Measurements from ENCODE around the gene RFC4.

Gene RFC4

DNA sequence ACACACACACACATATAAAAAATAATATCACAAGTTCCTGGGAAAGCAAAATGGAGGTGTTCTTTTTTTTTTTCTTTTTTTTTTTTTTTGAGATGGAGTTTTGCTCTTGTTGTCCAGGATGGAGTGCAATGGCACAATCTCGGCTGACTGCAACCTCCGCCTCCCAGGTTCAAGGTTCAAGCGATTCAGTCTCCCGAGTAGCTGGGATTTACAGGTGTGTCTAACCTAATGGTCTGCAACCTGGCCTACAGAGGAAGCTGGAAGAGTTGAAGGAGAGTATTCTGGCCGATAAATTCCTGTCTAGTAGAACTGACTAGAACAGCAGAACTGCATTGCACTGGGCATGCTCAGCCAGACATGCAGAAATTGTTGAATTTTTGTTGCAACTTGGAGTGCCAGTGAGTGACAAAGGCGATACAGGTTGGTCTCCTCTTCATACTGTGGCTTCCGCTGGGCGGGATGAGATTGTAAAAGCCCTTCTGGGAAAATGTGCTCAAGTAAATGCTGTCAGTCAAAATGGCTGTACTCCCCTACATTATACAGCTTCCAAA, 45.3 kb downstream of the RFC4 start:
- TF ChIP-seq PPARA (CRISPR knock-in tag; IDR thresholded peaks at IDR 0.05; ENCODE audit: borderline replicate concordance) (no peak), RARB (CRISPR knock-in tag; IDR thresholded peaks at IDR 0.05) (no peak), TOX (CRISPR knock-in tag; IDR thresholded peaks at IDR 0.05; ENCODE audit: borderline replicate concordance) (no peak), ZNF70 (CRISPR knock-in tag; IDR thresholded peaks at IDR 0.05) (no peak), OSR1 (CRISPR knock-in tag; IDR thresholded peaks at IDR 0.05) (no peak), CSDC2 (CRISPR knock-in tag; IDR thresholded peaks at IDR 0.05) (no peak), TCF4 (CRISPR knock-in tag; IDR thresholded peaks at IDR 0.05; ENCODE audit: borderline replicate concordance) (no peak)
- TF ChIP-seq, protein P1, sequence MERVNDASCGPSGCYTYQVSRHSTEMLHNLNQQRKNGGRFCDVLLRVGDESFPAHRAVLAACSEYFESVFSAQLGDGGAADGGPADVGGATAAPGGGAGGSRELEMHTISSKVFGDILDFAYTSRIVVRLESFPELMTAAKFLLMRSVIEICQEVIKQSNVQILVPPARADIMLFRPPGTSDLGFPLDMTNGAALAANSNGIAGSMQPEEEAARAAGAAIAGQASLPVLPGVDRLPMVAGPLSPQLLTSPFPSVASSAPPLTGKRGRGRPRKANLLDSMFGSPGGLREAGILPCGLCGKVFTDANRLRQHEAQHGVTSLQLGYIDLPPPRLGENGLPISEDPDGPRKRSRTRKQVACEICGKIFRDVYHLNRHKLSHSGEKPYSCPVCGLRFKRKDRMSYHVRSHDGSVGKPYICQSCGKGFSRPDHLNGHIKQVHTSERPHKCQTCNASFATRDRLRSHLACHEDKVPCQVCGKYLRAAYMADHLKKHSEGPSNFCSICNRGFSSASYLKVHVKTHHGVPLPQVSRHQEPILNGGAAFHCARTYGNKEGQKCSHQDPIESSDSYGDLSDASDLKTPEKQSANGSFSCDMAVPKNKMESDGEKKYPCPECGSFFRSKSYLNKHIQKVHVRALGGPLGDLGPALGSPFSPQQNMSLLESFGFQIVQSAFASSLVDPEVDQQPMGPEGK (CRISPR knock-in tag; IDR thresholded peaks at IDR 0.05; ENCODE audit: borderline replicate concordance), result no peak

DNA sequence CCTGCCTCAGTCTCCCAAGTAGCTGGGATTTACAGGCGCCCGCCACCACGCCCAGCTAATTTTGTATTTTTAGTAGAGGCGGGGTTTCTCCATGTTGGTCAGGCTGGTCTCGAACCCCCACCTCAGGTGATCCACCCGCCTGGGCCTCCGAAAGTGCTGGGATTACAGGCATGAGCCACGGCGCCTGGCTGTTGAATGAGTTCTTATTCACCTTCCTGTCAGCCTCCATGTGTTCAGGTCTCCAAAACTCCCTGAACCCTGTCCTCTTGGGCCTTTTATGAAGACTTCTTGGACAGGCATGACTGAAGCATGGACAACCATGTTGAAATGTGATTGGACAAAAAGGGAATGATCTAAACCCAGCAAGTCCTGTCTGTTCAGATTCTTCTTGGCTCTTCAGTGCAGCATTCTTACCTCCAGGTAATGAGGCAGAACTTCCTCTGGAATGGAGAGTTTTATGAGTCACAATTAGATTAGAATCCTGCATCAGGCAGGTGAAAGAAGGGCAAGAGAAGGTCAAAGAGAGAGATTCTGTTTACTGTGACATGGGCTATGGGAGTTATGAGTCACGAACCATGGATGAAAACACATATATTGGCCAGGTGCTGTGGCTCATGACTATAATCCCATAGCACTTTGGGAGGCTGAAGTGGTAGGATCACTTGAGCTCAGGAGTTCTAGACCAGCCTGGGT, 46.0 kb downstream of the RFC4 start:
- no peak for TF ChIP-seq PPARA (CRISPR knock-in tag; IDR thresholded peaks at IDR 0.05; ENCODE audit: borderline replicate concordance)
- no peak for TF ChIP-seq BACH2 (CRISPR knock-in tag; IDR thresholded peaks at IDR 0.05; ENCODE audit: borderline replicate concordance)
- TF ChIP-seq TCF4 (CRISPR knock-in tag; IDR thresholded peaks at IDR 0.05; ENCODE audit: borderline replicate concordance), result no peak
- TF ChIP-seq ZFP30 (CRISPR knock-in tag; IDR thresholded peaks at IDR 0.05), result no peak
- TF ChIP-seq, protein P2, sequence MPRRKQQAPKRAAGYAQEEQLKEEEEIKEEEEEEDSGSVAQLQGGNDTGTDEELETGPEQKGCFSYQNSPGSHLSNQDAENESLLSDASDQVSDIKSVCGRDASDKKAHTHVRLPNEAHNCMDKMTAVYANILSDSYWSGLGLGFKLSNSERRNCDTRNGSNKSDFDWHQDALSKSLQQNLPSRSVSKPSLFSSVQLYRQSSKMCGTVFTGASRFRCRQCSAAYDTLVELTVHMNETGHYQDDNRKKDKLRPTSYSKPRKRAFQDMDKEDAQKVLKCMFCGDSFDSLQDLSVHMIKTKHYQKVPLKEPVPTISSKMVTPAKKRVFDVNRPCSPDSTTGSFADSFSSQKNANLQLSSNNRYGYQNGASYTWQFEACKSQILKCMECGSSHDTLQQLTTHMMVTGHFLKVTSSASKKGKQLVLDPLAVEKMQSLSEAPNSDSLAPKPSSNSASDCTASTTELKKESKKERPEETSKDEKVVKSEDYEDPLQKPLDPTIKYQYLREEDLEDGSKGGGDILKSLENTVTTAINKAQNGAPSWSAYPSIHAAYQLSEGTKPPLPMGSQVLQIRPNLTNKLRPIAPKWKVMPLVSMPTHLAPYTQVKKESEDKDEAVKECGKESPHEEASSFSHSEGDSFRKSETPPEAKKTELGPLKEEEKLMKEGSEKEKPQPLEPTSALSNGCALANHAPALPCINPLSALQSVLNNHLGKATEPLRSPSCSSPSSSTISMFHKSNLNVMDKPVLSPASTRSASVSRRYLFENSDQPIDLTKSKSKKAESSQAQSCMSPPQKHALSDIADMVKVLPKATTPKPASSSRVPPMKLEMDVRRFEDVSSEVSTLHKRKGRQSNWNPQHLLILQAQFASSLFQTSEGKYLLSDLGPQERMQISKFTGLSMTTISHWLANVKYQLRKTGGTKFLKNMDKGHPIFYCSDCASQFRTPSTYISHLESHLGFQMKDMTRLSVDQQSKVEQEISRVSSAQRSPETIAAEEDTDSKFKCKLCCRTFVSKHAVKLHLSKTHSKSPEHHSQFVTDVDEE (CRISPR knock-in tag; IDR thresholded peaks at IDR 0.05), result no peak
- TF ChIP-seq ISL1 (CRISPR knock-in tag; IDR thresholded peaks at IDR 0.05), result no peak
- no peak for TF ChIP-seq SNAI2 (CRISPR knock-in tag; IDR thresholded peaks at IDR 0.05)
- TF ChIP-seq OSR1 (CRISPR knock-in tag; IDR thresholded peaks at IDR 0.05), result no peak
- no peak for ATAC-seq

More for the DNA sequence above, 45.3 kb downstream of the RFC4 start:
- ATAC-seq, result no peak

DNA sequence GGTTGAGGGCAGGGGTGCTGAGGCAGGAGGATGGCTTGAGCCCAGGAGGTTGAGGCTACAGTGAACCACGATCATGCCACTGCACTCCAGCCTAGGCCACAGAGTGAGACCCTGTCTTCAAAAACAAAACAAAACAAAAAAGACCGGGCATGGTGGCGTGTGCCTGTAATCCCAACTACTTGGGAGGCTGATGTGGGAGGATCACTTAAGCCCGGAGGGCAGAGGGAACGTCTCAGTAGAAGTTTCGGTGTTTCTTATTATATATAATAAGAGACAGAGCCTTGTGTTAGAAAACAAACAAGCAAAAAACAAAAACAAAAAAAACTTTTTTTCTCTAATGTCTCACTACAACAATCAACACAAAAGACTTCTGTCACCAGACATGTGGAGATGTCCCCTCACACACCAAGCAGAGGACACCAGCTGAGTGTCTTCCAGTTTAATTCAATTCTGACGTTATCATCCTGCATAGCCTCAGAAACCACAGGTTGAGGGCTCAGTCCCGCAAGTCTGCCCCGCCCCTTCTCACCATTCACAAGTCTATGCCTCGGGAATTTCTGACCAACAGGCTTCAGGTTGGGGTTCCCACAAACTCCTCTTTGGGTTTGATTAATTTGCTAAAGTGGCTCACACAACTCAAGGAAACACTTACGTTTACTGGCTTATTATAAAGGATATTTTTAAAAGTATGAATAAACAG, 46.9 kb downstream of the RFC4 start:
- TF ChIP-seq PPARA (CRISPR knock-in tag; IDR thresholded peaks at IDR 0.05; ENCODE audit: borderline replicate concordance) (no peak), ZNF8 (CRISPR knock-in tag; IDR thresholded peaks at IDR 0.05) (no peak), TOX (CRISPR knock-in tag; IDR thresholded peaks at IDR 0.05; ENCODE audit: borderline replicate concordance) (no peak), ZC3H10 (CRISPR knock-in tag; IDR thresholded peaks at IDR 0.05) (no peak), ZFP30 (CRISPR knock-in tag; IDR thresholded peaks at IDR 0.05) (no peak), ESRRG (CRISPR knock-in tag; IDR thresholded peaks at IDR 0.05) (no peak), OSR1 (CRISPR knock-in tag; IDR thresholded peaks at IDR 0.05) (no peak), RARB (CRISPR knock-in tag; IDR thresholded peaks at IDR 0.05) (no peak), ZNF565 (CRISPR knock-in tag; conservative IDR thresholded peaks at IDR 0.05; ENCODE audit: low read depth) (no peak), ZNF70 (CRISPR knock-in tag; IDR thresholded peaks at IDR 0.05) (no peak), ISL1 (CRISPR knock-in tag; IDR thresholded peaks at IDR 0.05) (no peak), ZFP3 (CRISPR knock-in tag; IDR thresholded peaks at IDR 0.05) (no peak), TCF4 (CRISPR knock-in tag; IDR thresholded peaks at IDR 0.05; ENCODE audit: borderline replicate concordance) (no peak), GLIS3 (CRISPR knock-in tag; IDR thresholded peaks at IDR 0.05) (no peak), BACH2 (CRISPR knock-in tag; IDR thresholded peaks at IDR 0.05; ENCODE audit: borderline replicate concordance) (no peak)
- TF ChIP-seq, protein P1 (CRISPR knock-in tag; IDR thresholded peaks at IDR 0.05; ENCODE audit: borderline replicate concordance), result no peak
- TF ChIP-seq, protein P3, sequence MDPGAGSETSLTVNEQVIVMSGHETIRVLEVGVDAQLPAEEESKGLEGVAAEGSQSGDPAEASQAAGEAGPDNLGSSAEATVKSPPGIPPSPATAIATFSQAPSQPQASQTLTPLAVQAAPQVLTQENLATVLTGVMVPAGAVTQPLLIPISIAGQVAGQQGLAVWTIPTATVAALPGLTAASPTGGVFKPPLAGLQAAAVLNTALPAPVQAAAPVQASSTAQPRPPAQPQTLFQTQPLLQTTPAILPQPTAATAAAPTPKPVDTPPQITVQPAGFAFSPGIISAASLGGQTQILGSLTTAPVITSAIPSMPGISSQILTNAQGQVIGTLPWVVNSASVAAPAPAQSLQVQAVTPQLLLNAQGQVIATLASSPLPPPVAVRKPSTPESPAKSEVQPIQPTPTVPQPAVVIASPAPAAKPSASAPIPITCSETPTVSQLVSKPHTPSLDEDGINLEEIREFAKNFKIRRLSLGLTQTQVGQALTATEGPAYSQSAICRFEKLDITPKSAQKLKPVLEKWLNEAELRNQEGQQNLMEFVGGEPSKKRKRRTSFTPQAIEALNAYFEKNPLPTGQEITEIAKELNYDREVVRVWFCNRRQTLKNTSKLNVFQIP (CRISPR knock-in tag; IDR thresholded peaks at IDR 0.05; ENCODE audit: borderline replicate concordance, low read depth), result no peak
- TF ChIP-seq, protein P2 (CRISPR knock-in tag; IDR thresholded peaks at IDR 0.05), result no peak
- TF ChIP-seq, protein P4, sequence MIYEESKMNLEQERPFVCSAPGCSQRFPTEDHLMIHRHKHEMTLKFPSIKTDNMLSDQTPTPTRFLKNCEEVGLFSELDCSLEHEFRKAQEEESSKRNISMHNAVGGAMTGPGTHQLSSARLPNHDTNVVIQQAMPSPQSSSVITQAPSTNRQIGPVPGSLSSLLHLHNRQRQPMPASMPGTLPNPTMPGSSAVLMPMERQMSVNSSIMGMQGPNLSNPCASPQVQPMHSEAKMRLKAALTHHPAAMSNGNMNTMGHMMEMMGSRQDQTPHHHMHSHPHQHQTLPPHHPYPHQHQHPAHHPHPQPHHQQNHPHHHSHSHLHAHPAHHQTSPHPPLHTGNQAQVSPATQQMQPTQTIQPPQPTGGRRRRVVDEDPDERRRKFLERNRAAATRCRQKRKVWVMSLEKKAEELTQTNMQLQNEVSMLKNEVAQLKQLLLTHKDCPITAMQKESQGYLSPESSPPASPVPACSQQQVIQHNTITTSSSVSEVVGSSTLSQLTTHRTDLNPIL (CRISPR knock-in tag; IDR thresholded peaks at IDR 0.05; ENCODE audit: low read depth), result no peak
- ATAC-seq, result no peak
